ENCODE measurements around the gene GAS2L1.

Gene GAS2L1

DNA sequence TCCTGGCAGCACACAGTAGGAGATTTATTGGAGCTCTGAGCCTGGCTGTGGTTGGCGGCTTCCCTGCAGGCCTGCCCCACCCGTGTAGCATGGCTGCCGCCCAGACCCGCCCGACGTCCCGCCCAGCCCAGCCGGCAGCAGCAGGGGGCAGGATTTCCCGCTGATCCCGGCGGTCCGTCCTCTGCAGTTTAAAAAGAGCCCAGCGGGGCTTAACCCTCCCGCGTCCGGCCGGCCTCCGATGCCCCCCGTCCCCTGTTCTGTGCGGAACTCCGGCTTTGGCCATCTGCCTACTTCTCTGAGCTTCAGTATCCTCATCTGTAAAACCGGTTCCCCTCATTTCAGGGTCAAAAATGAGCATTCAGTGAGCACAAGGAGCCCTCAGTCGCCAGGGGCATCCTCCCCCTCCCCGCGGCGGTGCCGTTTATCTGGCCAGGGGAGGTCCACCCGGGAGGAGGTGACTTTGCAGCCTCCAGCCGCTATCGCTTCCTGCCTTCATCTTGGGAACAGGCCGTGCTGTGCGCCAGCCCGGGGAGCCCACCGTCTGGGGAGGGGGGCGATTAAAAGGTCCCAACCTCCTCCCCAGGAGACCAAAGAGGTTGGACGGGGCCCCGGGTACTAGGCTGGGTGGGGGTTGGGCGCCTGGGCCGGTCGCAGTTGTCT, at the start of gene GAS2L1:
GAS2L1 (plus strand) TSS at position 476 of the 660 bp plus-strand sequence. CDS start 1,456 bp downstream, outside the sequence.
- peak; percentile 45 for DNase-seq

DNA sequence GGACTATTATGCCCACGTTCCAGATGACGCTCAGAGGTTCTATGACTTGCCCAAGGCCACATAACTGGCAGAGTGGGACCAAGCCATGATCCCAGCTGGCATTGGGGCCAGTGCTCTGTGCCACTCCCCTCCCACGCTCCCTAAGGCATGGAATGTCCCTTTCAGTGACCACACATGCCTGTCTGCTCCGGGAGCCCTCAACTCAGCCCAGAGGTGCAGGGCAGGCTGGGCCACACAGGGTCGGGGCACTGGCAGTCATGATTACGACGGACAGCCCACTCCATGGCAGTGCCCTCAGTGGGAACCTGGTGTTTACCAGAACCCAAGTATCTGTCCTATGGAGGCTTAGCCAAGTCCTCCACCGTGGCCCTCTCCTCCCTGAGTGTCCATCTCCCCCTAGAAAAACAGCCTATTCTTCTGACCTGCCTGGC, 48.7 kb upstream of the GAS2L1 start:
- DNase-seq: no peak

DNA sequence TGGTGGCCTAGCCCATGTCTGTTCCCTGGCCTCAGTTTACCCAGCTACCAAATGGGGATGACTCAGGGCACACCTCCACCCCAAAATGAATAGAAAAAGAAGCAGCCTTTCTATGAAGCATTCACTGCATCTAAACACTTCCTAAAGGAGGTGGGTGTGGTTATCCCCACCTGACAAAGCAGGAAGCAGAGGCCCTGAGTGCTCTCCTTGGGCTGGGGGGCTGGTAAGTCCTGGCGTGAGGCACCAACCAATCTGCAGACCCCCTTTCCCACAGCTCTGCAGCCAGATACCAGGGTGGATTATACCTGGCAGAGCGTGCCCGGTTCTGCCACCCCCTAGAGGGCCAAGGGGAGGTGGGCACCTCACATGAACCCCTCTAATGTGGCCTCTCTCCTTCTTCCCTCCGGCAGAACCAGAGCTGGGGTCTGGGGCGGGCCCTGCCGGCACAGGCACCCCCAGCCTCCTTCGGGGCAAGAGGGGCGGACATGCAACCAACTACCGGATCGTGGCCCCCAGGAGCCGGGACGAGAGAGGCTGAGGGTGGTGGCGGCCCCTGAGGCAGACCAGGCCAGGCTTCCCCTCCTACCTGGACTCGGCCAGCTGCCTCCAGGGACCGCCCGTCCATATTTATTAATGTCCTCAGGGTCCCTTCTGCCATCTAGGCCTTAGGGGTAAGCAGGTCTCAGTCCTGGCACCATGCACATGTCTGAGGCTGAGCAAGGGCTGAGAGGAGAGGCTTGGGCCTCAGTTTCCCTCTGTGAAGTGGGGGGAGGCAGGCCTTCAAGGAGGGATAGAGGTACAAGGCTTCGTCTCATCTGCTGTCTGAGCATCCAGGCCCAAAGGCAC, 47.8 kb upstream of the GAS2L1 start:
- no peak for DNase-seq

DNA sequence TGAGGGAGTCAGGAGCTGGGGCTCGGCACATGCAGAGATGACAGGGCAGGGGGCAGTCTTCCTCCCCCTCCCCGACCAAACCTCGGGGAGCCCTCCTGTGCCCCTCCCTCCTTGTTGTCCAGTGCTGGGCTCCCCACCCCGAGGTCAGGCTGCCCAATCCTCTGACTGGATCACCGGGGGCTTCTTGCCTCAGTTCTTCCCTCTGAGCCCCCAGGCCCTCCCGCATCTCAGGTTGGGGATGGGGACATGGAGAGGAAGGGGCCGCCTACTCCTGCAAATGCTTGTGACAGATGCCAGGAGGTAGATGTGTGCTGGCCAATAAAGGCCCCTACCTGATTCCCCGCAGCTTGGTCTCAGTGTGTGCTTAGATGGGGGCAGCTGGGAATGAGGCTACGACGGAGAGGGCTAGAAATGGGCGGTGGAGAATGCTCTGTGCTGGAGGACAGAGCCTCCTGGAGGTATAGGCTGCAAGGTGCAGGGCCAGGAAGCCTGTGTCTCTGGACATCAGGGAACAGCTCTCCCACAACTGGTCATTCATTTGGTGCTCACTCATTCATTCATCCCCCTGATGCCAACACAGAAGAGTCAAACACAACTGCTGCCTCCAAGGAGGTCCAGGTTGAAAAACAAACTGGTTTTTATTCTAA, 47.1 kb upstream of the GAS2L1 start:
- no peak for DNase-seq

DNA sequence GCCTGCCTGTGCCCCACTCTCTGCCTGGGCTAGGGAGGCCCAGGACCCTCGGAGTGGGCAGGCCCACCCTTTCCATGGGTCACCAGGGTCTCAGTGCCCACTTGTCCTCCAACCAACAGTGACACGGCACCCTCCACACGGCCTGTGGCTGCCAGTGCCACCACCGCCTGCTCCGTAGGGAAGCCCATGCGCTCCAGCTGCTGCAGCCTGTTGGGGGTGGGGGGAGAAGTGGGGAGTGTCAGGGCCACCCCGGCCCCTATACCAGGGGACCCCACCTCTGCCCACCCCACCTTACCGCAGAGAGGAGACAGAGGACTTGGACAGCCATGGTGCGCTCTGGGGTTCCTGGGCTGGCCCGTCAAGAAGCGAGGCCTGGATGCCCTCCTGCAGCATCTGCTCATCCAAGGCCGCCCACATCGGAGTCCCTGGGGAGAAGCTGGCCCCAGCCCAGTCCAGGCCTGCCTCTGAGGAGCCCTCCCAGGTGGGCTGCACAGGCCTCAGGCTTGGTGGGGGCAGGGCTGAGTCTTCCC, 46.4 kb upstream of the GAS2L1 start:
- no peak for DNase-seq

DNA sequence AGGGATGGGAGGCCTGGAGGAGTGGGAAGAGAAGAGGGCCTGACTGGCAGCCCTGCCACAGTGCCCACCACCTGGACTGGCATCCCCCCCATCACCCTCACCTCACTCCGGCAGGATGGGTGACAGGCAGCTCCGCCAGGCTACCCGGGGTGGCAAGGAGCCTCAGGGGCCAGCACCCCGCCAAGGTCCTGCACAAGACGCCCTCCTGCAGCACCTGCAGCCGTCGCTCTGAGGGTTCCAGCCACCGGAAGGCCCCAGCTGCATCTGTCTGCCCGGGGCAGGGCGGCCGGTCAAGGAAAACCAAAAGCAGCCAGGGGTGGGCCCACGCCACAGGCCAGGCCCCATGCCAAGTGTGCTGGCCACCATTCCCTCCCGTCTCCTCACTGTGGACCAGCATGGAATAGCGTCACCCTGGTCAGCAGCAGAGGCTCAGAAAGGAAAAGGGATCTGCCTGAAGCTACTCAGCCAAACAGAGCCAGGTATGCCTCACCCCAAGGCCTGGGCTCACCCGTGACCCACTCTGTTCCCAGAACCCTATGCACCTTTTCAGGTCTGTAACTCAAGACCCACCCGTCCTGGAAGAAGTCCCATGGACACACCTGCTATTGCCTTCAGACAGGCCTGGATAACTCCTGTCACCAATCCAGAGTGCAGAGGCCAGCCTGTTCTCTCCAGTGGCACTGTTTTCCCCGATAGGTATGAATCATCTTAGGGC, 45.7 kb upstream of the GAS2L1 start:
- no peak for DNase-seq

DNA sequence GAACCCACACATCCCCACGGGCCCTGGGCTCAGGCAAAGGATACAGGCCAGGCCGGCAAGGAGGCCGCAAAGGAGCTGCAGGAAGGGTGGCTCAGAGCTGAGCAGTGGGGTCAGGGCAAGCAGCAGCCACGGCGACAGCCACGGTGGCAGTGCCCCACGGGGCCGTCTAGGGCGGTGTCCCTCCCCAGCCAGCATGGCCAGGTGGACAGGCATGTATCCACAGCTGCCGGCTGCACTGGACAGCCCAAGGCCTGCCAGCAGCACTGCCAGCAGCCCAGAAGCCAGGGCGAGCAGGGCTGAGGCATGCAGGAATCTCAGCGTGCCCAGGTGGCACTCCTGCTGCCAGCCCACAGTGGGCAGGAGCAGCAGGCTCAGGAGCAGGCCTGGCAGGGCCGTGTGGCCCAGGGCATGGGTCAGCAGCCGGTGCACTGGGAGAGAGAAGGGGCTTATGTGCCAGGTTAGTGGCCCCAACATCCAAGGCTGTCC, 42.6 kb upstream of the GAS2L1 start:
- no peak for DNase-seq

DNA sequence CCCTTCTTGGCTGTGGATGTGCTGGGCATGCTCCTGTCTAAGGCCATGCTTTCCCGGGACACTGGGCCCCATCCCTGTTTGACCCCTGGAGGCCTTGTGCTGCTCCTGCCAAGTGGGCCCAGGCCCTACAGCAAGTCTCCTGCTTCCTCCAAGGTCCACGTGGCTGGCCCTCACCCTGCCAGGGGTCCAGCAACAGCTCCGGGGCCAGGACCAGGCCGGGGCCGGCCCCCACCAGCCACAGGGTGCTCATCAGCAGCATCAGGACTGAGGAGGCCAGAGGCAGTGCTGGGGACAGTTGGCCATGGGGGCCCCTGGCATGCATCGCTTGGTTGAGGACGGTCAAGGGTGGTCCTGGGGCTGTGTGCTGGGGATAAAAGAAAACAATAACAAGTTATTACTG, 41.1 kb upstream of the GAS2L1 start:
- DNase-seq: no peak

DNA sequence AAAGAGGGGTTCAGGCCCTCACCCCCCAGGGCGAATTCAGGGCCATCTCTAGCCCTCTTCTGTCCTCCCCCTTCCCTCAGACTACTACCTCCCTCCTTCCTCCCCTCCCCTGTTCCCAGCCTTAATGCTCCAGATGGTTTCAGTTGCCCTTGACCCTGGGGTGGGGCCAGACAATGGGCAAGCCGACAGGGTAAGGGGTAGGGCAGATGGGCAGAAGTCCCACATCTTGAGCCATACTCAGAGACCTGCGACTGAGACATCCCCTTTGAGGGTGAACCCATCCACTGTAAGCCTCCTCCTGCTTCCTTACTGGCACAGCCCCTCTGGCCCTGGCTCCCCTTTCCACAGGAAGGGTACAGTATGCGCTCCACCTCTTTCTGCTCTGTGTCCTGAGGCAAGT, 40.5 kb upstream of the GAS2L1 start:
- no peak for DNase-seq

DNA sequence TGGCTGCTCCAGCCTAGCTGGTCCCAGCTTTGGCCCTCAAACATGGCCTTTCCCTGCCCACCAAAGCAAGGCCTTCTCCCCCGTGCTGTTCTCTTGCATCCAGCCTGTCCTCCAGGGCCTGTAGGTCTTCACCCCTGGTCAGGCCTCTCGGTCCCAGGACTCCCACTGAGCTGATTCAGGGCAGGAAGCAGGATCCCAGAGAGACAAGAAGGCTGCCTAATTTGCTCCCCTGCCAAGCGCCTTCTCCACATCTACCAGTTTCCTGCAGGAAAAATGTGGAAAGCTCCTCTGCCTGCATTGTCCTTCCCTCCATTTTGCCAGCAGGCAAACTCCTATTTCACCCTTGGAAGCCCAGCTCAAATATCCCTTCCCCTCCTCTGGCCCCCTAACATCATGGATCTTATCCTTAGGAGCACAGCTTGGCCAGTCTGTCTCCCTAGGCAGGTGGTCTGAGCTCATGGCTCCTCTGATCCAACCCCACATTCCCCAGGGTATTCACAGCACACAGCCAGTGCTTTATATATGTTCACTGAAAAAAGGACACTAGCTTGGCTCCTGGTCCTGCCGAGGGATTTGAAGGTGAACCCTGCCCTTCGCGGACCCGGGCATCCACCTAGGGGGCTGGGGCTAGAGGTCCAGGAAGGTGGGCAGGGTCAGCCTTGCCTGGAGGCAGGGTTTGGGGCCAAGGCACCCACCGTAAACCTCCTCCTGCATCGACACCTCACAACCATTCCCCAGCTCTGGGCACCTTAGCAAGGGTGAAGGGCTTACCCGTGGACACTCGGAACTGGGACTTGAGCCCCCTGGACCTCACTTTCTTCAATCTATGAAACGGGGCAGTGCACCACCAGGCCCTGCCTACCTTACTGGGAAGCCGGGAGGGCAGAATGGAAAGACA, 39.6 kb upstream of the GAS2L1 start:
- DNase-seq: no peak

DNA sequence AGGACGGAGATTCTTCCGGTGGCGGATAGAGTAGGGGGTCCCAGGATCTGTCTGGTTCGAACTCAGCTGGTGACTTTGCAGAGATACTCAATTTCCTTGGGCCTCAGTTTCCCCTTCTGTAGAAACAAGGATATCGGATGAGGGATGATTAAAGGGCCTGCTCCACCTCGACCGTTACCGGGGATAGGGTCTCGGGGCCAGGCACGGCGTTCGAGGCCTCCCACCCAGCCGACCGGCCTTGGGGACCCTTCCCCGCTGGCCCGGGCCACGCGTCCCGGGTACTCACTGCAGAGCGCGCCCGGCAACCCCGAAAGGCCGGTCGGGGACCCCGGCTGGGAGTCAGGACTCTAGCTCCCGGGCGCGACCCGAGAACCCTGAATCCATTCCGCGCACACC, 39.0 kb upstream of the GAS2L1 start:
- no peak for DNase-seq

DNA sequence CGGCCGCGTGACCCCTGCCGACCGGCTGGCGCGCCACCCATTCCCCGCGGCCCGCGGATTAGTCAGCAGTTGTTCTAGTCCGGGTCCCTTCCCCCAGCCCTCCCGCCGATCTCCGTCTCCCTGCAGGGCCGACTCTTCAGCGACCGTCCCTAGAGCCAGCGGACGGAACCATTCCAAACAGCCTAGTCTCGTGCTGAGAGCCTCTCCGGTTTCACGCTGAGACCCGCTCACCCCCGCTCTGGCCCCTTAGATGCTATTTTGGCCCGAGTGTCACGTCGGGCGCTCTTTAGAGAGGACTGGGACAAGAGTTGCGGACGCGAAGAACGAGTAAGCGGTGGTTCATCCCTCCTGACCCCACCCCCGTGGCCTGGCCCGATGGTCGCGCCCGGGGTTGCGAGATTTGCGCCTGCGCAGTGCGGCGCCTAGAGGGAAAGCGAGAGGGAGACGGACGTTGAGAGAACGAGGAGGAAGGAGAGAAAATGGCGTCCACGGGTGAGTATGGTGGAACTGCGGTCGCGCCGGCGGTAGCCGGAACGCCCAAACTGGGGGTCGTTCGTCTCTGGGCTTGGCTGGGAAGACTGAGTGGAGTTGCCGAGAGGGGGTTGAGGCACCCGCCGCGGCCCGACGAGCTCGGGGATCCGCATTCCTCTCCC, 38.5 kb upstream of the GAS2L1 start, which contains the start of the genes EWSR1 and RHBDD3:
EWSR1 (plus strand) TSS at position 411 of the 653 bp plus-strand sequence; CDS start at position 480, 69 bp downstream.
RHBDD3 (minus strand) TSS at position 124 of the 653 bp plus-strand sequence. CDS start 2,355 bp downstream, outside the sequence.
- peak; percentile 95 for DNase-seq

DNA sequence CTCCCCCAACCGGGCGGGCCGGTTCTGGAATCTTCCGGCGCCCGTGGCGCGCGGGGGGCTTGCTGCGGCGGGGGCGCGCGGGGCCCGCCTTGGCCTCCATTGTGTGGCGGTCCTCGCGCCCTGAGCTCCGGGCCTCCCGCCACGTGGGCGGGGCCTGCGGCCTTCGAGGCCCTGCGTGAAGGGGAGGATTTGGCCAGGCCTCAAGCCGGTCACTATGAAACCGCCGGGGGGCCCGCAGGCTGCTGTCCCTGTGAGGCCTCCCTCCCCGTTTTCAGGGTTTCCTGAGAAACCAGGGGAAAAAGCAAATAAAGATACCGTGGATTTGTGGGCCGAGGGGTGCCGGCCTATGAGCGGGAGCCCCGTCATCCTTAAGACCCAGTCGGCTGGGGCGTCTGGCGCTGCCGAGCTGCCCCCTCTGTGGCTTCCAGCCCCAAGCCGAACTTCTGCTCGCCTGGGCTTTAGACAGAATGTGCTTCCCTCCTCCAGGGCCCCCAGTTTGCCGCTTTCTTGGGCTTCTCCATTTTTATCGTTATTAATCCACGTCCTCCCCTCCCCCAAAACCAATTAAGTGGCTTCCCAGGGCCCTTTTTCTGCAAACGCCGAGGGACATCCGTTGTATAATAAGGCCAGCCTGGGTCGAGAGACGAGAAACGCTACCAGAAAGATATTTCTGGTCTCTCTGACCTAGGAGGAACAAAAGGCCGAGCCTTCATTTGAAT, 37.8 kb upstream of the GAS2L1 start:
- peak; percentile 46 for DNase-seq

DNA sequence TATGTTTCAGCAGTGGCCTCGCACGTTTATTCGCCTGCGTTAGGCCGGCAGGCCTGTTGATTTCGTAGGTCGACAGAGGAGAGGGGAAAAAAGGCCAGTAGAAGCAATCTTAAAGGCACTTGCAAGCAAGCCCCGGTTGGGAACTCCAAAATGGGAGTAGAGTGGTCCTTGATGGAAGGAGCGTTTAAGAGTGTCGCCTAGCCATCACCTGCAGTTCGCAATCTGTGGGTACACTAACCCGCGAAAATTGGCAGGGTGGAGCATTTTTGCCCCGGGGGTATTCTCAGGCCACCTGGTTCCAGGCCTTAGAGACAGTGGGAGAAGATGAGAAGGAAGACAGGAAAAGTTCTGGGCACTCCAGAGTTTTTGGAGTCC, 37.2 kb upstream of the GAS2L1 start:
- DNase-seq: no peak

DNA sequence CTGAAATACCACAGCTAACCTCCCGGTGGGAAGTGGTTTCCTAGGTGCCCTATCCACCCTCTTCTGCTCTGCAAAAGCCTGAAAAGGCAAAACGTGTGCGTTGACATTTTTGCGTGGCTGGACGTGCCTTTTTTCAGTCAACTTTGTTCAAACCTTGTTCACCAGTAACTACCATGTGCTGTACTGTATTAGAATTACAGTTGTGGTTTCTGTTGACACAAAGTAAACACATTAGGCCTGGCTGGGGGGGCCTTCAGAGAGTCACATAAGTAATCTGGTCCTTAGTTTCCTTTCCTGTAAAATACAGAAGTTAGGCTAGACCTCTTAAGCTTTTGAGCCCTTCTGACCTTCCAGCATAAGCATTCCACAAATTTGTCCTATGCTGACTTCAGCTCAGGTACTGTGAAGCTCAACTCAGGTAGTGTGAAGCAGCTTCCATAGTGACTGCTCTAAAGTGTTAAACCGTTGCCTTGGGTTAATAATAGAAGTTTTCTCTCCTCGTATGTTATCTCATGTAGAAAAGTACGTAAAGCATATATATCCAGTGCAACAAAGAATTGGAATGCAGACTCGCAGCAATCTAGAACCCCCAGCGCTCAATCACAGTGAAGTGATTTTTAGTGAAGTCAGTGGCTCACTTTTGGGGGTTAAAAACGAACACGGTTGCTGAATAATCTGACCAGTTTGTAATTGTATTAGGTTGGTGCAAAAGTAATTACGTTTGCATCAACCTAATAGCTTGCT, 36.5 kb upstream of the GAS2L1 start:
- no peak for DNase-seq

DNA sequence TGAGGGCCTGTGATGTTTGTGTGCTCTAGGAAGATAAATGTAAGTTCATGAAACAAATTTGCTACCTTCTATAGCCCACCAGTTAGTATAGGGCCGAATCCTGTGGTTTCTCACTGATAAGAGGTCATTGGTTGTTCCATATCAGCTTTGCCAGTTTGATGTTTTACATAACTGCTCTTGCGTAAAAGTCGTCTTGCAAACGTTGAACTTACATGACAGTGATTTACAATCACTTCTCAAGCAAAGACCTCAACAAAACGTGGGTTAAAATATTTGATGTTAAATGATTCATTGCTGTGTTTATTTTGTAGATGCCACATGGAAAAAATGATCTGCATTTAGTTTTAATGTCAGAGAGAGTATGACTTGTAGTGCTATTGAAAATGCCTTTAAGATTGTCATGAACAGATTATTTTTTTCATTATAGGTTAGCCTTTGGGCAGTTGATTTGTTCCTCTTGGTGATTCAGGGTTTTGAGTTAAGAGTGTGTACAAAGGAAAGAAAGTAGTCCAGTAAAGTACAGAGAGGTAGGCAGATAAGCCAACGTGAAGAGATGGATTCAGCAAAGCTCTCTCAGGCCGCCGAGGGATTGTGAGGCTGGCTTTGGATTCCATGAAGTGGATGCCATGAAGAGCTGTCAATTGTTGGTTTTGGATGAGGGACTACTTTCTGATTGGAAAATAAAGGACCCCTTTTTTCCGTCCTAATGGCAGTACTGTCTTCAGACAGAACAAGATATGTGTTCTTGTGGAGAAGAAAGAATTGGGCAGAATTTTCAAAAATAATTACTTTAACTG, 35.8 kb upstream of the GAS2L1 start:
- DNase-seq: no peak

DNA sequence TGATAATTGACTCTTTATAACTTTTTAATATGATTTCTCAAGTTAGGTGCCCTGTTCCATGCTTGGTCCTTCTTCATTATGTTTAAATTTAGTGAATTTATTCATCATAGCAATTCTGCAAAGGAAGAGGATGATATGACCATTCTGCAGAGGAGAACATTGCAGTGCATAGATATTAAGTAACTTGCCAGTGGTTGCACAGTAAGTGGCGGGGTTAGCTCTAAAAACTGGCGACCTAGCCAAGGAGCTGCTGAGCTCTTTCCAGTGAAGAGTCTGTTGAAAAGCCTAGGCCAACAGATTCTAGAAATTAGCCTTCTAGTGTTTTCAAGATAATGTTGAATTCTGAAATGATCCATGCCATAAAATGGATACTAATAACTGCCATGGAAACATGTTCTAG, 33.8 kb upstream of the GAS2L1 start:
- no peak for DNase-seq

DNA sequence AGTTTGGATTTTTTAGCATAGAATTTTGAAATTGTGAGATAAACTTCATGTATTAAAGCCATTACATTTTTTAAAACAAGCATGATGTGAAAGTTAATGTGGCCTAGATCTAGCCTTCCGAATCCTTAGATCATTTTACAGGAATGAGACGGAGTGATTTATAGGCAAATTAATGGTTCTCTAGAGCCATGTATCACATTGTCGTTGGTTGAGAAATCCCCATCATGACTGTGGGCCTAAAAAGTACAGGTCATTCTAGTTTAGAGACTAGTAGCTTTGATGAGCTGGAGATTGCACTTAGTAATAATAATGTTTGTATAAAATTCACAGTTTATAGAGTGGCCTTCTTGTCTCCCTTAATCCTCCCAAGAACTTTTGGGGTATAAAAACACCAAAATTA, 31.3 kb upstream of the GAS2L1 start:
- no peak for DNase-seq

Data from stimulated activated CD4-positive, alpha-beta T cell treated with anti-CD3 and anti-CD28 coated beads, Interleukin-4, amount 100 ng/mL, for 1 hour (primary cell).